Measurements from ENCODE around the gene C14orf132.

Gene C14orf132

DNA sequence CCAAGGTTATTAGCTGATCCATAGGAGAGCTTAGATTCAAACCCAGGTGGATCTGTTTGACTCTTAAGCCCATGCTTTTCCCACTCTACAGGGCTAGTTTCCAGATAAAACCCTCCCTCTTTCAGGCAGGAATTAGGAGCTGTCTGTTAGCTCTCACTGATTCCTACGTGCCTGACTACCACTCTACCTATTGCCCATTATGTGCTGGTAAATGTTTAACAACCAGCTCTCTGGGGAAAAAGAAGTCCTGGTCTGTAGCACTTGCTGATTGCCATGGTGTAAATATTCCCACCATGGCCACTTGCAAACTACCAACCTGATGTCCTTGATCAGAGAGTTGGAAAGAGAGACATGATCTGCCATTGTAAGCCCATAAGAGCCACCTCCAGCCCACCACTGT is 100.0 kb downstream of the C14orf132 start:
- TF ChIP-seq FOXP2 (optimal IDR thresholded peaks at IDR 0.05; ENCODE audit: borderline replicate concordance, extremely low read depth, extremely low read length, insufficient read depth) (no peak), TAF1 (IDR thresholded peaks at IDR 0.05; ENCODE audit: borderline replicate concordance, insufficient read depth, low read length) (no peak), POLR2AphosphoS5 (IDR thresholded peaks at IDR 0.05; ENCODE audit: low read depth, low read length) (no peak), SIN3A (IDR thresholded peaks at IDR 0.05; ENCODE audit: borderline replicate concordance, insufficient read depth, low read length) (no peak)
- TF ChIP-seq, protein P1, sequence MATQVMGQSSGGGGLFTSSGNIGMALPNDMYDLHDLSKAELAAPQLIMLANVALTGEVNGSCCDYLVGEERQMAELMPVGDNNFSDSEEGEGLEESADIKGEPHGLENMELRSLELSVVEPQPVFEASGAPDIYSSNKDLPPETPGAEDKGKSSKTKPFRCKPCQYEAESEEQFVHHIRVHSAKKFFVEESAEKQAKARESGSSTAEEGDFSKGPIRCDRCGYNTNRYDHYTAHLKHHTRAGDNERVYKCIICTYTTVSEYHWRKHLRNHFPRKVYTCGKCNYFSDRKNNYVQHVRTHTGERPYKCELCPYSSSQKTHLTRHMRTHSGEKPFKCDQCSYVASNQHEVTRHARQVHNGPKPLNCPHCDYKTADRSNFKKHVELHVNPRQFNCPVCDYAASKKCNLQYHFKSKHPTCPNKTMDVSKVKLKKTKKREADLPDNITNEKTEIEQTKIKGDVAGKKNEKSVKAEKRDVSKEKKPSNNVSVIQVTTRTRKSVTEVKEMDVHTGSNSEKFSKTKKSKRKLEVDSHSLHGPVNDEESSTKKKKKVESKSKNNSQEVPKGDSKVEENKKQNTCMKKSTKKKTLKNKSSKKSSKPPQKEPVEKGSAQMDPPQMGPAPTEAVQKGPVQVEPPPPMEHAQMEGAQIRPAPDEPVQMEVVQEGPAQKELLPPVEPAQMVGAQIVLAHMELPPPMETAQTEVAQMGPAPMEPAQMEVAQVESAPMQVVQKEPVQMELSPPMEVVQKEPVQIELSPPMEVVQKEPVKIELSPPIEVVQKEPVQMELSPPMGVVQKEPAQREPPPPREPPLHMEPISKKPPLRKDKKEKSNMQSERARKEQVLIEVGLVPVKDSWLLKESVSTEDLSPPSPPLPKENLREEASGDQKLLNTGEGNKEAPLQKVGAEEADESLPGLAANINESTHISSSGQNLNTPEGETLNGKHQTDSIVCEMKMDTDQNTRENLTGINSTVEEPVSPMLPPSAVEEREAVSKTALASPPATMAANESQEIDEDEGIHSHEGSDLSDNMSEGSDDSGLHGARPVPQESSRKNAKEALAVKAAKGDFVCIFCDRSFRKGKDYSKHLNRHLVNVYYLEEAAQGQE (IDR thresholded peaks at IDR 0.05; ENCODE audit: insufficient read depth in 1 of 2, low read depth in 2 of 2, low read length in 2 of 2): no peak

DNA sequence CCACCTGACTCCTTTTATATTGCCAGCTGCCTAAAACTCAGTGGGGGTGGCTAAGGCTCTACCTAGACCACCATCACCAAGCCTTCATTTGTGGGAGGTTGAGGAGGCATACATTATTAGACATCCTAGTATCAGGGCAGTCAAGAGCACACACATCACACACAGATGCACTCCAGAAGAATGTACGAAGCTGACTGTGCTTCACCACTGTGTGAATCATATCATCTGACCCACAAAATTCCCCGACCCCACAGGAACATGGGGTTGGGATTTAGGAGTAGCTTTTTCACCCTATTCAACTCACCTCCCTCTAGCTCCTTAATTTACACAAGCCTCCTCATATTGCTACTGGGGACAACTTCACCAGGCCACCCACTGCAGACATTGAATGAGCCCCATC is 100.7 kb downstream of the C14orf132 start:
- no peak for TF ChIP-seq POLR2AphosphoS5 (IDR thresholded peaks at IDR 0.05; ENCODE audit: low read depth, low read length)
- no peak for TF ChIP-seq TAF1 (IDR thresholded peaks at IDR 0.05; ENCODE audit: borderline replicate concordance, insufficient read depth, low read length)
- TF ChIP-seq, protein P1 (IDR thresholded peaks at IDR 0.05; ENCODE audit: insufficient read depth in 1 of 2, low read depth in 2 of 2, low read length in 2 of 2): no peak
- no peak for TF ChIP-seq FOXP2 (optimal IDR thresholded peaks at IDR 0.05; ENCODE audit: borderline replicate concordance, extremely low read depth, extremely low read length, insufficient read depth)
- no peak for TF ChIP-seq SIN3A (IDR thresholded peaks at IDR 0.05; ENCODE audit: borderline replicate concordance, insufficient read depth, low read length)

DNA sequence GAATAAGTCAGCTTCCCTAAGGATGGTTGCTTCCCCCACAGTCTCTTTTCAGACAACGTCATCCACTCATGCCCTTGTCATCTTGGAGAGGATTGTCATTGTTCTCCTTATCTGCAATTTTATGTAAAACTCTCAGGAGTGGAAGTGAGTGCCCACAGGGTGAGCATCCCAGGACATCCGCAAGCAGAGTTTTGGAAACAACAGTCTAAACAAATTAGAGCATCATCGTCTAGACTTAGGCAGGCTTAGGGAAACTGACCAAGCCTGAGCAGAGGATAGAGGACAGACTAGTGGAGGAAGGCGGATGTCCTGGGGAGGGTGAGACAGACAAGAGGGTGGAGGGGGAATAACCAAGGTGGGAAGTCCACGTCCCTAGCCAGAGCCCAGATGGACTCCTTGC is 101.8 kb downstream of the C14orf132 start:
- TF ChIP-seq FOXP2 (optimal IDR thresholded peaks at IDR 0.05; ENCODE audit: borderline replicate concordance, extremely low read depth, extremely low read length, insufficient read depth) (no peak), POLR2AphosphoS5 (IDR thresholded peaks at IDR 0.05; ENCODE audit: low read depth, low read length) (no peak), TAF1 (IDR thresholded peaks at IDR 0.05; ENCODE audit: borderline replicate concordance, insufficient read depth, low read length) (no peak)
- TF ChIP-seq, protein P1 (IDR thresholded peaks at IDR 0.05; ENCODE audit: insufficient read depth in 1 of 2, low read depth in 2 of 2, low read length in 2 of 2): no peak
